GM21576 (cell line): ENCODE data around the gene FNIP1.
"Not testable (repeated sequence)": the region's sequence is repeated elsewhere in the genome, so short reads cannot be mapped to it uniquely, and the experiment has no call there.

Experiments used
- ATAC-seq: cut with Tn5 transposase; IDR thresholded peaks from one replicate; pipeline ENCODE4 v1.9.1; 2021; ENCODE audit warnings: mild to moderate bottlenecking, moderate library complexity; ENCODE audit not compliant: unreplicated experiment

The FNIP1 gene

GRCh38 chr5:131641494-131641893 is 155.3 kb downstream of the FNIP1 start:
- ATAC-seq = no peak

DNA sequence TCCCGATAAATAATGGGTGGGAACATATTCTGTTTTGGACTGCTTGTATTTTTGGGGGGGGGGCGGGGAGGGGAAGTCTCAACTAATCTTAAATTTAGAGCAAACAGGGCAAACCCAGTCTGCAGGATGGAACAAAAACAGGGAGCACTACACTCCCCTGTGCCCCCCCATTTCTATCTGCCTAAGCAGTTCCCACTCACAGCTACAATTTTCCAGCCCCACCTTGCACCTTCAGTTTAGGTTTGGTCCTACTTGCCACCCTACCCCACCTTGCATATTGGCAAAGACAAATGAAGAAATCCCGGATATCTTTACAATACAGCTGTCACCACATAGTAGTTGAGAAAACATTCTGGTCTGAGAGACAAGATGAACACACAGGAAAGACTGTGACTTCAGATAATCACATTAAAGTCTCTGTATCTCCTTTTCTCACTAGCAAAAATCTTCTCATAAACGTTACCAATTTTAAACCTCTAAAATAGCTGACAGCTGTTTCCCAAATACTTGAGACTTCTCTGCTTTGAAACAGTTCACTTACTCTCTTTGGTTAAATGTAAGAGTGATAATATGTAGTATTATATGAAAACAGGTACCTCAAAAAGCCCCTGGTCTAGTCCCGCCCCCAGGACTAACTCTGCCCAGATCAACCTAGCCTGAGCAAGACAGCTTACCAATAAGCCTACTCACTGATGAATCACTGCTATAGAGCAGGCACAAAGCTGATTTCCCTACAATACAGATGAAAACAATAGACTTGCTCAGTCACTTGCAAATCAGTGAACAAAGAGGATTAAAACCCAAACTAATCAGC is 156.6 kb downstream of the FNIP1 start:
- ATAC-seq = peak; percentile 69

DNA sequence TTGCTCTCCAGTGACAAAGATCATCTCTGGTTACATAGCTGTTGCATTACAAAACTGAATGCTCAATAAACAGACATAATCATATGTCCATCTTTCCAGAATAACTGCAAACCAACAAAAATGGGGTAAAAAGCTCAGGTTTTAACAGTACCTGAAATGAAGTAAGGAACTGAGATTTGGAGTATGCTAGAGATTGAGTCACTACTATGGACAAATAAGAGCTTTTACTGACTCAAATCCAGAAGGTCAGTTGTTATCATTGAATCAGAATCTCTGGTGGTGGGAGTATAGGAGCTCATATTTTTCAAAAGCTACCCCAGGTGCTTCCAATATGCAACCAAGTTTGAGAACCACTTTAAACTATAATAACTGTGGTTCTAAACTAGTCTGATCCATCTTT is 157.7 kb downstream of the FNIP1 start:
- ATAC-seq = no peak

DNA sequence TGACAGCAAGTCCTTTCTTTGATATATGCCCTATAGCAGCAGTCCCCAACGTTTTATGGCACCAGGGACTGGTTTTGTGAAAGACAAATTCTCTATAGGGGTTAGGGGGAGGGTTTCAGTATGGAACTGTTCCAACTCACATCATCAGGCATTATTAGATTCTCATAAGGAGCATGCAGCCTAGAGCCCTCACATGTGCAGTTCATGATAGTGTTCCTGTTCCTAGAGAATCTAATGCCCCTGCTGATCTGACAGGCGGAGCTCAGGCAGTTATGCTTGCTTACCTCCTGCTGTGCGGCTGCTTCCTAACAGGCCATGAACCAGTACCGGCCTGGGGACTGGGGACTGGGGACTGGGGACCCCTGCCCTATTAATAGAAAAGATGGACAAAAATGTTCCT is 159.1 kb downstream of the FNIP1 start:
- no peak for ATAC-seq

DNA sequence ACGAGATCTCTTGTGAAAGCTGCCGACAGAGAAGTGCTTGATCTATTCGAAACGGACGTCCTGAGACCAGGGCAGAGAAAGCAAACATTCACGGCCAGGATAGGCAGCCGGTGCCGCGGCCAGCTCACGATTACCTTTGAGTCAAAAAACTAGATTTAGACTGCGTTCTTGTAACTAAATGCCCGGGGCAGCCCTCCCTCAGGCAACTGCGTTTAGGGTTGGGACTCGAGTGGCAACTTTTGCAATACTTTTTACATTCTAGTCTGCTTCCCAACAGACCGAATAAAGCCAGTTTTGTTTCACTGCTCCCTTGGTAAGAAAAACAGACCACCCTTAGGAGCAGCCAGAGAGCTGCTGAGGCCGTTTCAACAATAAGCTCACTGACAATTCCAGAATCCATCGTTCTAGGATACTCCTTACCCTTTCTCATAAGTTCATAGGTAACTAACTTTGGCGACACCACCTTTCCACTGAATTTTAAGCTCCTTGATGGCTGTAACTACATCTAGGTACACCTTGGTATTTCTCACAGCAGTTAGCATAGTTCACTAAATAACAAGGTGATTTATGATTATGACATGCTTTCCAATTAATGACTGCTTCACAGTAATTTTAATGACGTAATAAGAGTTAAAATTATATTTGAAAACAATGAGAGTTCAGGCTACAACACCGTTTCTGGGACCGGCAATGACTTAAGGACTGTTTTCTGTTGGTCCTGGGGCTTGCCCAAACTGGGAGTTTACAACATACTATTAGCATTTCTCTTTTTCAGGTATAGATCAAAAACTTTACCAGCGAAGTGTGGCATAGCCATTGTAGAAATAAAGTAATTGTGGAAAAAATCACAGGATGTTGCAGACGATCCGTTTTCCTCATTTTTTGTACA is 160.9 kb downstream of the FNIP1 start:
- no peak for ATAC-seq

- peak; percentile 88 for ATAC-seq
These were observed 161.7 kb downstream of the FNIP1 start, which contains the start of gene RAPGEF6 for GRCh38 chr5:131634996-131635683. RAPGEF6 (minus strand) TSS chr5:131635229; CDS start chr5:131635030, 199 bp downstream.

DNA sequence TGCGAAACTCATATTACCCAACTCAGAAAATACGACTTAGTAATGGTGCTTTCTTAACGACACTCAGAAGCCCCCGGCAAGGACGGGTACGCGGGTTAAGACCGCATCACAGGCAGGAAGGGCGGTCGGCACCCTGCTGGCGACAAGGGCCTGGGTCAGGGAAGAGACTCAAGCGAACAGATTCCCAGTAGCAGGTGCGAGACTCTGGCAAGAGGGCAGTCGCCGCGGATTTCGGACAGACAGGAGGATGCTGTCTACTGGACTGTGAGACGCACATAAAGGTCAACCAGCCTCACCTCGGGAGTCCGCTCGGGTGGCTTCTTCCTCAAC is 162.2 kb downstream of the FNIP1 start:
- ATAC-seq = peak; percentile 20

DNA sequence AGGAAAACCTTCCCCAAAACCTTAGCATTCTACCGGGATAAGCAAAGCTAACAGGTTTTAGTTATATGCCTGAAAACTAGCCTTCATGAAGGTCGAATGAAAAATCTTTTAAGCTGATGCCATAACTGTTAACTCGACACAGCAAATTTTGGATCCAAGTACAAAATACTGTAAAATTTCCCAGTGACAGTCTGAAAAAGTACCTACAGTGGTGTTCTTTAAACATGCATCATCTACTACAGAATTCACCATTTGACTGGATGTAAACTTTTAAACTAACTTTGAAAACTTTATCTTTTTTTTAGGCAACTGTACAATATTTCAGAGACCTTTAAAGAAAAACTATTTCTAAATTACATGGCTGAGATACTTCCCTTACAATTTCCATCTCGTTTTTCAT is 162.6 kb downstream of the FNIP1 start:
- ATAC-seq = no peak

- ATAC-seq = no peak
These were observed 163.0 kb downstream of the FNIP1 start for GRCh38 chr5:131633830-131634229.

GRCh38 chr5:131630963-131631350 is 165.9 kb downstream of the FNIP1 start:
- ATAC-seq = no peak

DNA sequence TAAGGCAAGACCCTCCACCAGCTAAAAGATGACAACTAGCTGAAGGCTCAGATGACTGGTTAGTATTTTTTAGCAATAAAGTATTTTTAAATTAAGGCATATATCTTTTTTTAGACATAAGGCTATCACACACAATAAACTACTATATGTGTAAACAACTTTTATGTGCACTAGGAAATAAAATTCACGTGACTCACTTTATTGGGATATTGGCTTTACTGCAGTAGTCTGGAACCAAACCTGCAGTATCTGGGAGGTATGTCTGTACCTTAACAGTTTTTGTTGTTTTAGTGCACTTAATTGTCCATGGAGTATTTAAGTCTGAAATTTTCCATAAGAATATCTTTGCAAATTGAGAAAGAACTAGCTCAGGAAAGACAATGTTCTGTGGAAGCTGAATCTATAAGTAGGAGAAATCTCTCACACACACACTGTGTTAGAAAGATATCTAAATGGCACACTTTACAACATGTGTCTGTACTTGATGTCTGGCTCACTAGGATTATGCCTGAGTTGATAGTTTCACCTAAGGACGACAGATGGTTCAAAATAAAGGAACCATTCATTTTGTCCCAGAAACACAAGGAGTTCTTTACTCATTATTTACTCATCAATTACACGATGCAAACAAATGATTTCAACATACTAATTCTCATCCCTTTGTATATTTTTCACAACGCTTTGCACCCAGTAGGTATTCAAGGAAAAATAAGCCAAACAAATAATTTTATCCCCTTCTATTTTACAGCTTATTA is 166.4 kb downstream of the FNIP1 start:
- ATAC-seq = no peak

DNA sequence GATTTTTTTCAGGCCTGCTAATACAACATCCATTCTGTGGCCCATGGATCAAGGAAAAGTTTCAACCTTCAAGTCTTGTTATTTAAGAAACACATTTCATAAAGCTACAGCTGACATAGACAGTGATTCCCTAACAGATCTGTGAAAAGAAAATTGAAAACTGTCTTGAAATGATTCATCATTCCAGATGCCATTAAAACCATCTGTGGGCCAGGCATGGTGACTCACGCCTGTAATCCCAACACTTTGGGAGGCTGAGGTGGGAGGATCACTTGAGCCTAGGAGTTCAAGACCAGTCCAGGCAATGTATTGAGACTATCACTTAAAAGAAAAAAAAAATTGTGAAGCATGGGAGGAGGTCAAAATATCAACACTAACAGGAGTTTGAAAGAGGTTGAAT is 167.8 kb downstream of the FNIP1 start:
- no peak for ATAC-seq

DNA sequence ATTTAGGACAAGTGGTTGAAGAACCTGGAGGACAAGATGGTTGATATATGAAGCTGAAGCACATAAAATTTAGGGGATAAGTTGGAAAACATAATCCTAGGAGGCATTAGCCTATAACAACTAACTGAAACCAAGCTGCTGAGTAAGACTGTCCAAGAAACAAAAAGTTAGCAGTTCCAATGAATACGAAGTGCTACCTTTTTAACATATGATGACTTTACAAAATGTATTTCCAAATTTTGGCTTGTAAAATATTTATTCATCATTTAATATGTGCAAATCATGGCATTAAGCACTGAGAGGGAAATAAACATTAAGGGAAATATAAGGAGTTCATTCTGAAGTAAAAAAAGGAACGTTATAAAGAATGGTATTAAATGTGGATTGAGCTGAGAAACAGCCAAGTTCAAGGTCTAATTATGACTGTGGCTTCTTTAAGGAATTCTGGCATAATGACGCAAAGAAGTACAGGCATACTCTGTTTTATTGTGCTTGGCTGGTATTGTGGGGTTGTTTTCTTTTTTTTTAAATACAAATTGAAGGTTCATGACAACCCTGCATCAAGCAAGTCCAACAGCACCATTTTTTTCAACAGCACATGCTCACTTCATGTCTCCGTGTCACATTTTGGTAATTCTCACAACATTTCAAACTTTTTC is 169.5 kb downstream of the FNIP1 start:
- no peak for ATAC-seq

GRCh38 chr5:131622633-131623032 is 174.2 kb downstream of the FNIP1 start:
- ATAC-seq = no peak

GRCh38 chr5:131621164-131621563 is 175.7 kb downstream of the FNIP1 start:
- ATAC-seq = not testable (repeated sequence)

DNA sequence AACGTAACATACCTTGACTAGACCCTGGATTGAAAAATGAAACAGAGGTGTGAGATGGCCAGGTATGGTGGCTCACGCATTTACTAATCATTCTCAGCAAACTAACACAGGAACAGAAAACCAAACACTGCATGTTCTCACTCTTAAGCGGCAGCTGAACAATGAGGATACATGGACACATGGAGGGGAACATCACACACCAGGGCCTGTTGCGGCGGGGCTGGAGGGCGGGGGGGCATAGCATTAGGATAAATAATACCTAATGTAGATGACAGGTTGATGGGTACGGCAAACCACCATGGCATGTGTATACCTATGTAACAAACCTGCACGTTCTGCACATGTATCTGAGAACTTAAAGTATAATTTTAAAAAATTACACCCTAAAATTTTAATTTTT is 177.7 kb downstream of the FNIP1 start:
- ATAC-seq = no peak

DNA sequence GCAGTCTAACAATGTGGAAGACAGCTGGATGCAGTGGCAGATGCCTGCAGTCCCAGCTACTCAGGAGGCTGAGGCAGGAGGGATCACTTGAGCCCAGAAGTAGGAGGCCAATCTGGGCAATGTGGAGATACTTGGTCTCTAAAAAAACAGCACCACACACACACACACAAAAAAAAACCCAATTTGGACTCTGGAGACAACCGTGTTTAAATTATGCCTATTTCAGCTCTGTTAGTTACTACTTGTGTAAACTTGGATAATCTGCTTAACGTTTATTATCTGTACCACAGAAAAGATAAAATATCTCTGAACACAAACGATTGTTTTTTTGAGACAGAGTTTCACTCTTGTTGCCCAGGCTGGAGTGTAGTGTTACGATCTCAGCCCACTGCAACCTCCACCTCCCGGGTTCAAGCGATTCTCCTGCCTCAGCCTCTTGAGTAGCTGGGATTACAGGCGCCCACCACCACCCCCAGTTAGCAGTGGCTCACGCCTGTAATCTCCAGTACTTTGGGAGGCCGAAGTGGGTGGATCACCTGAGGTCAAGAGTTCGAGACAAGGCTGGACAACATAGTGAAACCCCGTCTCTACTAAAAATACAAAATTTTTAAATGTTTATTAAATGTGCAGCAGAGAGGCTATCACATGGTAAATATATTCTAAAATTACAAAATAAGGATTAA is 179.5 kb downstream of the FNIP1 start:
- ATAC-seq = no peak

DNA sequence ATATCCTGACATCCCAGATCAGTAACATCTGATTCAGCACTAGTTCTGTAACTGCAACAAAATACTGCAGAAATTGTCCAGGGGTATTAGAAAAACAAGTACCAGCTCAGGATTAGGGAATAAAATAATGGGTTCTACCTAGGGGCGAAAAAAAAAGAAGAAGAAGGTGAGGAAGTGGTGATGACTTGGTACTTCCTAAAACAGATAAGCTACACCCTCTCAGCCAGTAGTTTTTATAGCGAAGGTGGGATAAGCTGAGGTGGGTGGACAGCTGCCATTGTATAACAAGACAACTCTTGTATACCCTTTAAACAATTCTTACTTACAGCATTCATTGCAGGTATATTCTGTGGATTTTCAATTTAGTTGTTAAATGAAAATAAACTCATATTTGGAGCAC is 180.9 kb downstream of the FNIP1 start:
- no peak for ATAC-seq

DNA sequence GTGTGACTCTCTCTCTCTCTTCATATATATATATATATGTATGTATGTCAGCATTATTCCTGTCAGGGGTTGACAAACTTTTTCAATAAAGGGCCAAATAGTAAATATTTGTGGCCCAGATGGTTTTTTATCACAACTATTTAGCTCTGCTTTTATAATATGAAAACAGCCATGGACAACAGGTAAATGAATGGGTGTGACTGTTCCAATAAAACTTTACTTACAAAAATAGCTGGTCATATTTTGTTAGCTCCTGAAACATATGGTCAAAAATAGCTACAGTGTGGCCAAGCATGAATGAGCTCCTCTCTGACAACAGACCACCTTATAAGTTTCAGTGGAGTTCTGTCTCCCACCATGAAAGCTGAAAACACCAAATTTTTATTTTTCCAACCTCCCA is 183.4 kb downstream of the FNIP1 start:
- ATAC-seq = no peak

DNA sequence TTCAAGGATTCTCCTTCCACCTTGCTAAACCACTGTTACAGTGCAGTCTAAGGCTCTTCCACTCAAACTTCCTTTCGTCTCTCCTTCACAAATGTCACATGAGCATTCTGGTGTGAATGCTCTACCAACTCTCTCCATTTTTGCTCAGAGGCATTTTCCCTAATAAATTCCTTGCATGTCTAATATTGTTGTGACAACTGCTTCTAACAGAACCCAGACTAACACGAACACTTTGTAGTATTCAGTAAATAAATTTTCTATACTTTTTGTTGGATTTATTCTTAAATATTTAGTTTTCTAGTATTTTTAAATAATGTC is 185.8 kb downstream of the FNIP1 start:
- no peak for ATAC-seq
